Subcutaneous adipose tissue (tissue), 4 donors: ENCODE results near the gene TIE1. TPM values are rescaled to one million over a fixed set of nuclear protein-coding genes. Genes with fewer than 3 reads are reported as not detected.

Source experiments
- total RNA-seq, 4 donors: library from RNA; depleted of rRNA; stranded (reverse); fragments of >200 nt; gene quantifications; one replicate each; pipeline ENCODE4 v1.1.0, GENCODE V29; 2016
- TF ChIP-seq, protein P1 (sequence below): fragments of 450-650 bp; IDR thresholded peaks from one replicate; pipeline ENCODE4 v1.5.1; 2016; ENCODE audit warnings: low read depth, mild to moderate bottlenecking, control low read depth, antibody characterized with exemption, moderate library complexity

The TIE1 gene
- total RNA-seq, 4 donors from 2014 or later = 16.0 to 147 (median 25.9) TPM

DNA sequence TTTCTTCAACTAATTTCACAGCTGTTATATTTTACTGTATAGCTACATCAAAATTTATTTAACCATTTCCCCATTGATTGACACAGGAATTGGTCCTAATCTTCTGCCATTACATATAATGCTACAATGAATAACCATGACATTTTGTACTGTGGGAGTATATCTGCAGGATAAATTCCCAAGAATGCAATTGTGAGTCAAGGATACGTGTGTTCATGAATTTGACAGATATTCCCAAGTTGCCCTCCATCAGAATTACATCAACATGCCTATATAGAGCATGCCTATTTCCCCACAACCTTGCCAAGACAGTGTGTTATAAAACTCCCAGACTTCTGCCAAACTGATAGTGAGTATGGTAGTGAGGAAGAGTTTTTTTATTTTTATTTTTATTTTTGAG, 2.7 kb upstream of the TIE1 start:
- TF ChIP-seq, protein P1, sequence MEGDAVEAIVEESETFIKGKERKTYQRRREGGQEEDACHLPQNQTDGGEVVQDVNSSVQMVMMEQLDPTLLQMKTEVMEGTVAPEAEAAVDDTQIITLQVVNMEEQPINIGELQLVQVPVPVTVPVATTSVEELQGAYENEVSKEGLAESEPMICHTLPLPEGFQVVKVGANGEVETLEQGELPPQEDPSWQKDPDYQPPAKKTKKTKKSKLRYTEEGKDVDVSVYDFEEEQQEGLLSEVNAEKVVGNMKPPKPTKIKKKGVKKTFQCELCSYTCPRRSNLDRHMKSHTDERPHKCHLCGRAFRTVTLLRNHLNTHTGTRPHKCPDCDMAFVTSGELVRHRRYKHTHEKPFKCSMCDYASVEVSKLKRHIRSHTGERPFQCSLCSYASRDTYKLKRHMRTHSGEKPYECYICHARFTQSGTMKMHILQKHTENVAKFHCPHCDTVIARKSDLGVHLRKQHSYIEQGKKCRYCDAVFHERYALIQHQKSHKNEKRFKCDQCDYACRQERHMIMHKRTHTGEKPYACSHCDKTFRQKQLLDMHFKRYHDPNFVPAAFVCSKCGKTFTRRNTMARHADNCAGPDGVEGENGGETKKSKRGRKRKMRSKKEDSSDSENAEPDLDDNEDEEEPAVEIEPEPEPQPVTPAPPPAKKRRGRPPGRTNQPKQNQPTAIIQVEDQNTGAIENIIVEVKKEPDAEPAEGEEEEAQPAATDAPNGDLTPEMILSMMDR = no peak

DNA sequence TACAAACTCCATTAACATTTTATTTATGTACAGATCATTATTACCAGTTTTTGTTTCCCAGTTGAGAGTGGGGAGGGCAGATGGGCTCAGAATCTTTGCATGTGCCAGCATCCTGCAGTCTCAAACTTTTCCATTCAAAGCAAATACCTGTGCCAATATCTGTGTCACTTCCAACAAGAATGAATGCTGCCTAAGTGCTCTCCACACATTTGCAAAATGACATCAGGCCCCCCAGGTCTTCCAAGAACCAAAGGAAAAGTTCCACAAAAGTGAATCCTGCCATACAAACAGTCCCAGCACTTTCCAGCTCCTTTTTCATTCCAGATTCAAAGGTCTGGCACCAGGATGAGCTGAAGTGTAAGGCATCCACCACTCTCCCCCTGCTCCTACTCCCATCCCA, 1.7 kb upstream of the TIE1 start:
- TF ChIP-seq, protein P1 = no peak

- TF ChIP-seq, protein P1 = no peak
Observed at GRCh38 chr1:43302201-43302600, 1.4 kb downstream of the TIE1 start.

DNA sequence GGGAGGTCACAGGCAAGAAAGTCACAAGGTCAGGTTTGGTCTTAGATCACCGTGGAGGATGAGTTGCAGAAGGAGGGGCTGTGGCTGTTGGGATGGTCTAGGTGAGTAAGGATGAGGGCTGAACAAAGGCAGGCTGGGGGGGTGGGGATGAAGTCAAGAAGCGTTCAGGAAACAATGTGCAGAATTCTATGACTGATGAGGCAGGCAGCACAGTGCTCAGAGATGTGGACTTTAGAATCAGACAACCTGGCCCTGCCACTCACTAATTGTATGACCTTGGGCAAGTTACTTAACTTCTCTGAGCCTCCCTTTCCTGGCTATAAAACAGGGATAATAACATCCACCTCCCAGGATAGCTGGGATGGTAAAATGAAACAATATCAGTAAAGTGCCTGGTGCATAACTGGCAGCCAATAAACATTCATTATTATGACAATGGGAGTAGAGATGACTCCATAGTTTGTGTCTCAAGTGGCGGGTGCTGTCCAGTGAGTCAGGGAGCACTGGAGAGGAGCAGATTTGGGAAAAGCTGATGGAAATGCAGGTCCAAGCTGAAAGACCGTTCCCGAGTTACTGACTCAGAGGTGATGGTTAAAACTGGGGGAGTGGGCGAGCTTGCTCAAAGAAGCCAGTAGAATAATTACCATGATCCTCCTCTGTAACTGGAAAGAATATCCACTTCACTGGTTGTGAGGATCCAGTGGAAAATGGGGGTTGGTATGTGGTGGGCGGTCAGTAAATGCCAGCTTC, 2.1 kb downstream of the TIE1 start:
- TF ChIP-seq, protein P1 = no peak

GRCh38 chr1:43303471-43304313, 2.9 kb downstream of the TIE1 start:
- TF ChIP-seq, protein P1 = no peak

DNA sequence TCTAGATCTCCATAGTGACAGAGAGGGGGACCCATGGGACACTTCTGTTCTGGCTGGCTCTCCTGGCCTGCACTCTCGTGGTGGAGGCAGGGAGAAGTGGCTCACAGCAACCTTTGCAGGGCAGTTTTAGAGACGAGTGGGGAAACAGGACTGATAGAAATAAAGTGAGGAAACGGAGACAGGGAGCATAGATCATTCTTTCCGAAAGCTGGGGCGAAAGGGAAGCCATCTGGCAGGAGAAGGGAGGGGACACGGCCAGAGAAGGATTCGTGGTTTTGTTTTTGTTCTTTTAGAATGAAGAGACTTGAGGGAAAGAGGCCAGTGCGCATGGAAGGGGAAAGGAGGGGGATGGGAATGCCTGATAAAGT, 3.5 kb downstream of the TIE1 start:
- TF ChIP-seq, protein P1 = no peak

DNA sequence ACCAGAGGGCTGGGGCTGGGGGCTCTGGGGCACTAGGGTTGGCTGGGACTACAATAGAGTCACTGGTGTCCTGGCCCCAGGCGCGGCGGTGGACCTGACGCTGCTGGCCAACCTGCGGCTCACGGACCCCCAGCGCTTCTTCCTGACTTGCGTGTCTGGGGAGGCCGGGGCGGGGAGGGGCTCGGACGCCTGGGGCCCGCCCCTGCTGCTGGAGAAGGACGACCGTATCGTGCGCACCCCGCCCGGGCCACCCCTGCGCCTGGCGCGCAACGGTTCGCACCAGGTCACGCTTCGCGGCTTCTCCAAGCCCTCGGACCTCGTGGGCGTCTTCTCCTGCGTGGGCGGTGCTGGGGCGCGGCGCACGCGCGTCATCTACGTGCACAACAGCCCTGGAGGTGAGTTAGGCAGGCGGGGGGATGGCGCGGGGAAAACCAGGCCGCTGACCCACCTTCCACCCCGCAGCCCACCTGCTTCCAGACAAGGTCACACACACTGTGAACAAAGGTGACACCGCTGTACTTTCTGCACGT, 4.1 kb downstream of the TIE1 start:
- TF ChIP-seq, protein P1 = no peak
